Fibroblast of pulmonary artery (primary cell): ENCODE results near the gene MIEF2.

Experiments used
- DNase-seq: peaks from one replicate; pipeline ENCODE4 v3.0.0-alpha.2; 2010; ENCODE audit warnings: low read depth
- H3K4me3 ChIP-seq: replicated peaks from 2 replicates; pipeline ENCODE4 v1.5.1; 2011; ENCODE audit warnings: low read depth, mild to moderate bottlenecking, control low read depth, low read length, moderate library complexity
- CTCF ChIP-seq: IDR thresholded peaks from 2 replicates; pipeline ENCODE4 v1.5.1; 2011; ENCODE audit warnings: mild to moderate bottlenecking, control low read depth, low read length, inconsistent platforms; ENCODE audit errors: missing control alignments

Gene MIEF2

GRCh38 chr17:18224387-18225120 lies 35.9 kb upstream of the MIEF2 start:
- peak overlapping the region; percentile 34 for H3K4me3 ChIP-seq
- TF ChIP-seq CTCF, result no peak
- peak; percentile 63 for DNase-seq

GRCh38 chr17:18225121-18225641 lies 35.3 kb upstream of the MIEF2 start, which contains the start of gene LLGL1:
Gene LLGL1, plus strand, starts transcription at chr17:18225635. Its CDS starts 48 bp downstream, at chr17:18225683.
- TF ChIP-seq CTCF, result no peak

GRCh38 chr17:18225642-18226283 lies 34.7 kb upstream of the MIEF2 start:
- DNase-seq, result no peak
- peak overlapping the region; percentile 90 for H3K4me3 ChIP-seq
- TF ChIP-seq CTCF, result no peak

More at GRCh38 chr17:18225121-18225641, 35.3 kb upstream of the MIEF2 start, which contains the start of gene LLGL1:
- peak; percentile 95 for DNase-seq
- peak within 1 kb of the TSS; percentile 90 for H3K4me3 ChIP-seq

GRCh38 chr17:18226284-18226945 lies 34.0 kb upstream of the MIEF2 start:
- H3K4me3 ChIP-seq, result peak overlapping the region; percentile 90
- no peak for DNase-seq
- no peak for TF ChIP-seq CTCF

- H3K4me3 ChIP-seq, result no peak overlapping the region
- no peak for TF ChIP-seq CTCF
- no peak for DNase-seq
Measured at GRCh38 chr17:18227635-18228034, 32.8 kb upstream of the MIEF2 start.

GRCh38 chr17:18228176-18228682 lies 32.2 kb upstream of the MIEF2 start:
- H3K4me3 ChIP-seq, result no peak overlapping the region
- TF ChIP-seq CTCF, result no peak
- DNase-seq, result no peak
